Right hindlimb (tissue), 1 donor: ENCODE data around the gene HS3ST3A1.
"Not testable (repeated sequence)": the region's sequence is repeated elsewhere in the genome, so short reads cannot be mapped to it uniquely, and the experiment has no call there.

ENCODE experiments used
- DNase-seq: peaks from one replicate; pipeline ENCODE4 v3.0.0-alpha.2; 2018

Gene HS3ST3A1

DNA sequence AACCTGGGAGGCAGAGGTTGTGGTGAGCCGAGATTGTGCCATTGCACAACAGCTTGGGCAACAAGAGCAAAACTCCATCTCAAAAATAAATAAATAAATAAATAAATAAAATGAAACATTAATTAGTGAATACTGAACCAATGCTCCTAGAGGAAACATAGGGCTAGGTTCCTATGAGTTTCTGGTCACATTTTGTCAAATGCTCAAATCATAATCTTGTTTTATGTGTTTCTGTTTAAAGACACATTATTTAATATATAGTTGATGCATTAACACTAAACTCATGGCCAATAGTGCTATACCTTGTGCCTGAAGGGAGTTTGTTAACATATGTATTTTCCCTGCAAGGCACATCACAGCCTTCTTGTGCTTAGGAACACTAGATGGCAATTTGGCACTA, 66.8 kb downstream of the HS3ST3A1 start:
- no peak for DNase-seq

DNA sequence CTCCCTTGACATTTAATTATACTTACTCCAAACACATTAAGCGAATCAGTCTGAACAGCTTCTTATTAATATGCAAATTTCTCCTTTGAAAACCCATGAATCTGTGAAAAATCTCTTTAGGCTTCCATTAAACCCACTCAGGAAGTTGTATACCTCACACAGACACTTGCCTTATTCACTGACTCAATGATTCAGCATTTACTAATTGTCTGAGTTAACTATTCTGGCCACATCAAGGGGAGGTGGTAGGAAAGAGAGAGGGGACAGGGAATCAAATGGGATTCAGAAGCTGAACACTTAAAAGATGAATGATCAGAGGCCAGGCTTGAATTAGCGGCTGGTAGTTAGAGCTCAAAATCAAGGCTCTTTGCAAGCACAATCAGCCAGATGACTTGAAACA, 70.0 kb downstream of the HS3ST3A1 start:
- DNase-seq = no peak

DNA sequence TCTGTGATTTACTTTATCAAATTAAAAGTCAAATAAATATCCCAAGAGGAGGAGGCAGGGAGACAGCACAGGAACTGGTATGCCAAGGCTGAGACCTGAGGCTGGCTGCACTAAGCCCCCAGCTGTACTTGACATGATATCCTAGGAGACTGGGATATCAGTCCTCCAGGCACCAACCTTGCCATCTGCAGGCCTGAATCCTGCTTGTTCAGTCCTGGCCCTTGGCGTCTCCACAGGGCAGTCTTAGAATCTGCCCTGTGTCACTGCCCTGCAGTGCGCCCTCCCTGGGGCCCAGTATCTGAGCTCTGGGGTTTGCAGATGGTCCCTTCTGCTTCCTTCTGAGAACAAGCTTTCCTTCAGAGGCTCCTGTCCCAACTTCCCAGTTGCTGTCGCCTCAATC, 75.9 kb downstream of the HS3ST3A1 start:
- no peak for DNase-seq

DNA sequence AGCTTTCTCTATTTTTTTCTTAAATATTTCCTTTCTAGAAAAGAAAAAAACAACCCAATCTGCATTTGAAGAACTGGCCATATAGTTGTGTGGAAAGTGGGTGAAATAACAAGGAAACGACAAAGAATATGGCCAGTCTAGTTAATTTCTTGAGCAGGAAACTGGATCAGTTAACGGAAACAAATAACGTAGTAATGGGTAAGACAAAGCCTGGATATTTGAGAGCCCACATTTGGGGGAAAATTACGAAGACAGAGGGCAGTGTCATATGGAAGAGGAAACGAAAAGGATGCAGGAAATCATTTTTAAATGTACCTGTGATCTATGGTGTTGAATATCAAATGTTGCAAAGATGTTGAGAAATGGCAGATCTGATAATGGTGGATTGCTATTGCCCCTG, 78.6 kb downstream of the HS3ST3A1 start:
- DNase-seq = no peak

DNA sequence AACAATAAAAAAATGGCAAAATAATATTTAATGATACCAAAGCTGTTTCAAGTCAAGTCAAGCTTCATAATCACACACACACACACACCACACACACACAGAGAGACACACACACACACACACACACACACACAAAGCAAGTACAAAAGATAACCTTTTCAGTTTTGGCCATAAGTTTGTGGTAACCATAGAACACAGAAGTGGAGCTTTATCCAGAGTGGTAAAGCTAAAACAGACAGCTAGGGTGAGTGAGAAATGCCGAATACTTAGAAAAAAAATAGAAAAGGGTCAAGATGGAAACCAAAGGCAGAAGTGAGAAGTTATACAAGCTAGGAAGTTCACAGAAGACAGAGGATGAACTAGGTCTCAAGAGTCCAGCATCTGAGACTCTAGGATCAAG, 79.0 kb downstream of the HS3ST3A1 start:
- no peak for DNase-seq

DNA sequence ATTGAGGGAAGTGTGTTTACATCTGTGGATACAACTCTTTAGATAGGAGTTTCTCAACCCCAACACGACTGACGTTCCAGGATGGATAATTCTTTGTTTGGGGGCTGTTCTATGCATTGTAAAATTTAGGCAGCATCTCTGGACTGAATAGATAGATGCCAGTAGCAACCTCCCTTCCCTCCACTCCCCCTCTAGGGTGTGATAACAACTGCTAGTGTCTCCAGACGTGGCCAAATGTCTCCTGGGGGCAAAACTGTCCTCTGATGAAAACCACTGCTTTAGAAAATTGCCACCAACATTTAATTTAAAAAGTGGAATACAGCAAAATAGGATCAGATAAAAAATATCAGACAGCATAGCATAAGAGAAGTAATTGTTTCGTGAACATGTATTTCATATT, 79.9 kb downstream of the HS3ST3A1 start:
- DNase-seq = no peak

DNA sequence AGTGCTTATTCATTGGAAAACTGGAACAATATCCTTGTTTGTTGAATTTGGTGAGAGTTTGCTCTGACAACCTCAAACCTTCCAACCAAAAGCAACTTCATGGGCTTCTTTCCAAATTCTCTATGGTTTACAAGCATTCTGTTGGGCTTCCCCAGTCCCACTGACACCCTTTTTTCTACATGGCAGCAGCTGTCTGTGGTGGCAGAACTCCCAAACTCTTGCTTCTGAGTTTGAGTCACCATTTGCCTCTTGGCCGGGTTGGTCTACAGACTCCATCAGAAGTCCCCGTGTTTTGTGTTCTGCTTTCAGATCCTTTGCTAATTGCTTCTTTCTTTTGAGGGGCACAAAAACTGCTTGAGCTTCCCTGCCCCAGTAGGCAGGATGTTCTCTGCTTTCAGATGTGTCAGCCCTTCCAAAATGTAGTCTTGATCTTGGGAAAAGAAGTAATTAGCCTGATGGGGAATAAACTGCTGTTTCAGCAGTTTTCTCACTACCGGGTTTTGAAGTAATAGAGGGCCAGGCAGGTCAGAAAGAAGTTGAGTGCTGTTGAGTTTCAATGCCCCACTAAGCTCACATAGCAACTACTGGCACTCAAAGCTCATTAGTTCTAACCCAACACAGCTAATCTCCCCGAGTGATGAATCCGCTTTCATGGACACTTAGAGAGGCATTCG, 80.7 kb downstream of the HS3ST3A1 start:
- DNase-seq = no peak

DNA sequence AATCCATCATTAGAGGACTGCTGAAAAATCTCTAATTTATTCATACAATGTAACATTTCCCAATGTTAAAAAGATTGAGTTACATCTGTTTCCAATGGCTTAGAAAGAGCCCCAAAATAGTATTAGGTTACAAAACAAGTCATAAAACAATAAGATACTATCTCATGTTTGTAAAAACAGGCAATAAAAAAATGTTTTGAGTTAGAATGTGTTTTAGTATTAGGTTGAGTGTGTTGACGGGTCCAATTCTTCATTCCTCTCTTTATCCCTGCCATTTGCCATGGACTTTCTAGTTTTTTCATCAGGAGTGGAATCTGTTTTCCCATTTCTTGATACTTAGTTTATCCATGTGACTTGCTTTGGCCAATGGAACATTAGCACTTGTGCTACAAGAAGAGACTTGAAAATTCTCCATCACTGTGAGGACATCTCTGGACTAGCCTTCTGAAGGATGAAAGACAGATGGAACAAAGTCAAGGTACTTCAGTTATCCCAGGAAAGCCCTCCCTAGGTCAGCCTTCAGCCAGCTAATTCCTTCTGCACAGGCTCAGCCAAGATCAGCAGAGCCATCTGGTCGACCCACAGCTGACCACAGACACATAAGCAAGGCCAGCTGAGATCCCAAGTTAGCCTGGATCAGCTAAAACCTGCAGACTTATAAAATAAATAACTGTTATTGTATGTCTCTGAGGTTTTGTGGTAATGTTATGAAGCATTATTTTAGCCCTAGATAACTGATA, 83.3 kb downstream of the HS3ST3A1 start:
- peak; percentile 34 for DNase-seq

DNA sequence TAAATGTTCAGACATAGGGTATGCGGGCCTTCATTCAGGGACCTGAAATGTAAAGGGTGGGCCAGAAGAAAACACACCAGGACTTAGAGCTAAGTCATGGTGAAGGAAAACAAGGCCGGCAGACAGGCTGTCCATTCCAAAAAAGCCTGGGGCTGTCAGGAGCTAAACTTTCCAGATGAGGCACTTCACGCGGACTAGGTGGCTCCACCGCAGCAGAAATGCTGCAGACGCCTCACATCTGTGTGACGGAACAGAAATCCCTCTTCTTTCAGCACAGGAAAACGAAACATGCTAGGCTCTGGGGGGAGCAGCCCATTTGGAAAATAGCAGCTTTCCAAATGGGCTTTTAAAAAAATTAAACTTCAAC, 88.7 kb downstream of the HS3ST3A1 start:
- peak; percentile 51 for DNase-seq

DNA sequence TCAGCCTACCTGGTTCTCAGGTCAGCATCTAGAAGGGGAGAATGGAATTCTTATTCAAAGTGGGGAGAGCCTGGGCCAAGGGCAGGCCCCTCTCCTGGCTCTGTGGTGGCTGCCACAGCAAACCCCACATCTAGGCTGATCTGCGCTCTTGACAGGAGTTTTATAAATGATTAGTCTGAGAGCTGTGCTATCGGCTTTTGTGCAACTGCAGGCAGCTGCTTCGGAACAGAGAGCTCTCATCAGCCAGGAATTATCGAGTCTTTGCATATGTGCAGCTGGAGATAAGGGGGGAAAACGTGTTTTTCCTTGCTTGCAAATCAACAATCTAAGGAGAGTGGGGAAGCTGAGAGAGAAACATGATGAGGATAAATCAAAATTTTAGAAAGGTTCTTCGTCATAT, 91.7 kb downstream of the HS3ST3A1 start:
- DNase-seq = no peak

DNA sequence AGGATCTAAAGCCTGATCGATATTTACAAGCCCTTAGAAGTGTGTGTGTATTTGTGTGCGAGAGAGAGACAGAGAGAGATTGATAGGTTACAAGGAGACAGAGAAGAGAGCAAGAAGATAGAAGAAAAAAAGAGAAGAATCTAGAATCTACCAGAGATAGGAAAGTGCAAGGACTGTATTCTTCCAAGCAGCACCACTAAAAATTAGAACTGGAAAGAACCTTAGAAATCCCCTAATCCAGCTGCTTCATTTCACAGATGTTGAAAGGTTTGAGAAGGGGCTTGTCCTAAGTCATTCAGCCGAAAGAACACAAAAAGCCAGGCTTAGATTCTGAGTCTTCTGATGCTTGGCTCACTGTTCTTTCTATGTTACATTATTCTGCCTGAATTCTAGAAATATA, 92.2 kb downstream of the HS3ST3A1 start:
- no peak for DNase-seq

DNA sequence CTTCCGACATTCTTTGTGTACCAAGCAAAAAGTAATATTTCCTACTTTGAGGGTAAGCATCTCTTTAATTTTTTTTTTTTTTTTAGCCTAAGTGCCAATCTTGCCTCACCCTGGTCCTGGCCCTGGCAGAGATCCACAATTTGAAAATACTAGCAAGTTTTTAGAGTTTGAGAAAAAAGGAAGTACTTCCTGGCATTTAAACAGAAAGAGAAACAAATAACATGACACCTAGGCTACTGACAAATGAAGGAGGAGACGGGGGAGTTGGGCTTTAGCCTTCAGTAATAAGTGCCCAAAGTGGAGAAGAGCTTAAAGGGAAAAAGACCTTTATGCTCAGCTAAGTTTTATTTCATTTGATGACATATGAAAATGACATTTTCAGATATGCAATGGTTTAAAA, 92.8 kb downstream of the HS3ST3A1 start:
- no peak for DNase-seq

DNA sequence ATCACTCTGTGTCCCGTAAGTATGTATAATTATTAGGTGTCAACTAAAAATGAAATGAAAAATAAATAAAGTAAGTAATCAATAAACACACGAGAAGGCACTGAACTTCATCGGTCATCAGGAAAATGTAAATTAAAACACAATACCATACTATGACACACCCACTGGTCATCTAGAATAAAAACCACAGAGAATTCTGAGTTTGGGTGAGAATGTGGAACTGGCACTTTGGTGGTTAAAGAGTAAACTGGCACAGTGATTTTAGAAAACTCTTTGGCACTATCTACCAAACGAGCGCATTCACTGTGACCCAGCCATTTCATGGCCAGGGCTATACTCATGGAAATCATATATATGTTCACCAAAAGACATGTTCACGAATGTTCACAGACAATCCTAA, 98.2 kb downstream of the HS3ST3A1 start:
- no peak for DNase-seq

DNA sequence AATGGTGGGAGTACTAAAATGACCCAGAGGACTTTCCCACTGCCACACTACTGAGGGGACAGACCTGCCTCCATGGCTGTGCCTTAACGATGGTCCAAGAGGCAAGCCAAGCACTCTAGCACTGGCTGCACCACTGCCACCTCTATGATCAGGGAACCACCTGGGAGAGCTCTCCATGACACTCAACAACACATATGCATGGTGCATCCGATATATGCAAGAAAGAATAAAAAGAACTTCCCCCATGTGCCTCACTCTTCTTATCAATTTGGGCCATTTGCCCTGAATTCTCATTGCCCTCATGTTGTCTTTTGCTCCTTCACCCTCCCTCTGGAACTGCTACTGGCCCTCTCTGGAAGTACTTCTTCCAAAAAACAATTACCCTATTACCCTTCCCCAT, 99.5 kb downstream of the HS3ST3A1 start:
- DNase-seq = no peak

DNA sequence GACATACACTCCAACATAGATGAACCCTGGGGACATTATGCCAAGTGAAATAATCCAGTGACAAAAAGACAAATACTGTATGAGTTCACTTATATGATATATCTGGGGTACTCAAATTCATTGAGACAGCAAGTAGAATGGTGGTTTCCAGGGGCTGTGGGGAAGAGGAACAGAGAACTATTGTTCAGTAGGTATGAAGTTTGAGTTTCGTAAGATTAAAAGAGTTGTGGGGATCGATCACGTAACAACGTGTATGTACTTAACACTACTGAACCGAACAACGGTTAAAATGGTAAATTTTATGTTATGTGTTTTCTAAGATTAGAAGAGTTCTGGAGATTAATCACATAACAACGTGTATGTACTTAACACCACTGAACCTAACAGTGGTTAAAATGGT, 100.8 kb downstream of the HS3ST3A1 start:
- no peak for DNase-seq

DNA sequence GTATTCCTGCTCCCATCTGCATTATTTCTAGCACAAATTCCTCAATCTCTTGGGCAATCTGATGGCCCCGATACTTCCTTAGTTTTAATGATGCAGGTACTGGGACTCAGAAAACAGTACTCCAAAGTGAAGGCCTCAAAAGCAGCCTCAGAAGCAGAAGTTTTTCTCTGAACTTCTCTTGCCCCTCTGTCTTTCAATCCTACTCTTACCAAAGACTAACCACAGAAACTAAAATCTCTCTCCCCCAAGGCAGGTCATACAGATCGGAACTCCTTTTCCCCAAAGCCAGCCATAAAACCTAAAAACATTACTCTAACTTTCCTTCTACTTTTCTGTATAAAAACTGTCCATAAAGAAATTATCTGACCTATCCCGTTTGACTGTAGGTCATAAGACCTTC, 103.5 kb downstream of the HS3ST3A1 start:
- DNase-seq = no peak

DNA sequence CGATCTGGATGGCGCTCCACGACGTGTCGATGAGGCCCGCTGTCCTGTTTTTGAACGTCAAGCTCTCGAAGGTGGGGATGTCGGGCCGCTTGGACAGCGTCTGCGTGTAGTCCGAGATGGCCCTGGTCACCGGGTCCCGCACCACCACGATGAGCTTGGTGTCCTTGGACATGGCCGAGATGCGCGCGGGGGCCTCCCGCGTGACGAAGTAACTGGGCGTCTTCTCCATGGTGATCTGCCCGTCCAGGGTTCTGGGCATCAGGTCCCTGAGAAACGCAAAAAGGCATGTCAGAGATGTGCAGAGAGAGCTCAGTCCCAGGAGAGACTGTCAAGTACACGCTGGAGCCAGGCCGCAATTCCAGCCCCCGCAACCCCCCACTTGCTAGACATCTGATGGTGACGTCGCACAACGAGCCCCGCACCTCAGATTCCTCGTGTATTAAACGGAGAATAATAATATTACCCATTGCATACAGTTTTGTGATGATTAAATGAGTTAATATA, 105.1 kb downstream of the HS3ST3A1 start:
- DNase-seq = not testable (repeated sequence)

DNA sequence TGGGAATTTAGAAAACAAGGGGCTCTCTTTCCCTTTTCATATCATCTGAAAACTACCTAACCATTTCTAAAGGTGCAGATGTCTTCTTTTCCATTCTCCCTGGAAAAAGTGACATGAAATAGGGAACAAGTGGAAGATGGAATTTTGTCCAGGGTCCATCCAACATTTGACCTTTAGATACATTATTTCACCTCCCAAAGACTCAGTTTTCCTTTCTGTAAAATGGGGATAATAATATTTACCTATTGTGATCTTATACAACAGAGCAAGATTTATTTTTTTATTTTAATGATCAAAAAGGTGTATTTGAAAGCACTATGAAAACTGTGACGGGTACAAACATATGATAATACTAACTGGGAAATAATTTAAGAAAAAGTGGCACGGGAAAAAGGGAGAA, 106.3 kb downstream of the HS3ST3A1 start:
- DNase-seq = no peak

DNA sequence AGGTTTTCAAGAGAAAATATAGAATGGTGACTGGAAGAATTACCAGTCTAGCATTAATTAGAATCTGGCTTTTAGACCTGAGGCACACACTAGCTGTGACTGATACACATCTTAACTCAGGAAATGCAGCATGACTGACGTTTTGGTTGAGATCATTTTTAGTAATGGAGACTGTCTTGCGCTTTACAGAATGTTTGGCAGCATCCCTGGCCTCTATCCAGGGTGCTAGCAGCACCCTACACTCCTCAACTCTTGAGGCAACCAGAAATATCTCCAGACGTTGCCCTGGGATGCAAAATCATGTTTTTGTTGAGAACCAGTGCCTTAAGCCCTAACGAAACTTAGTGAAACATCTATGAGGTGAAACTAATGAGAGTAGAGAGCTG, 109.0 kb downstream of the HS3ST3A1 start:
- no peak for DNase-seq

DNA sequence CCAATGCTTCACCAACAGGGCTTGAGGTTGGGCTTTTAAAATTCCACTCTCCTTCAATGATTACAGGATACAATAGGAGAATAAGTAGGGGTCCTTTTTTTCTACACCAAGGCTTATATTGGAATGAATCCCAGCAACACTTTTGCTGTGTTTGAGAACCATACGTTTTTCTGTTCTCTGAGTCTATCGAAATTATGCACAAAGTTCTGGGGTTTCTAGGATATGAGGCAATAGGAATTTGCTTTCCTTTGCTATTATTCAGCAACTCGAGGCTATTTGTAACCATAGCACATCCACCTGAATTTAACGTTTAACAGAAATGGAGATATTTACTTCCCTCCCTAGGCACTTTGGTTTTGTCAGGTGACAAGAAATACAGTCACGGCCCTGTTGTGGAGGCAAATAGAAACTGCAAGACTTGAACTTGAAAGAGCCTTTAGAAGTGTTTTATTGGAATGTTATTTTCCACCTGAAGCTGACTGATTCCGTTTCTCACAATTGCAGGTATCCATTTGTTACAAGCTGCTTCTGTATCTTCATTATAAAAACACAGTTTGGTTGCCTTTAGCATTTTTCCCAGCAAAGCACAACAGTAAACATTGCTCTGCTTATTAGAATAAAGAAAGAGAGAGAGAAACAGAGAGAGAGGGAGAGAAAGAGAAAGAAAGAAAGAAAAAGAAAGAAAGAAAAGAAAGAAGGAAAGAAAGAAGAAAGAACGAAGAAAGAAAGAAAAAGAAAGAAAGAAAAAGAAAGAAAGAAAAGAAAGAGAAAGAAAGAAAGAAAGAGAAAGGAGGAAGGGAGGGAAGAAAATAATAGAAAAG, 109.6 kb downstream of the HS3ST3A1 start:
- no peak for DNase-seq

DNA sequence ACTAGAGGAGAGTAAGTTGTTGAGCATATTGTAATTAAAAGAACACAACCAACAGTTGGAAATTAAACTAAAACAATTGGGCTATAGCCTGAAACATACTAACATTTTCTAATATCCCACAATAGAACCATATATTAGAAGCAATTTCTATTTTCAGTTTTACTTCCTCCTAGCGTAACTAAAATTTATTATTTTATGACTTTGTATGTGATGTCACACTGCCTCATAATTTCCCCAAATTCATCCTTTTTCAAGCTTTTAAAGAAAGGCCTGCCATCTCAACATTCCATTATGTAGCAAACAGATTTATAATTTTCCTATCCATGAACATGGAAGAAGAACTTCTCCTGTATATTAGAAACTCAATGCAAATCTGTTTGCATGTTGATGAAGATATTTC, 110.2 kb downstream of the HS3ST3A1 start:
- DNase-seq = no peak

DNA sequence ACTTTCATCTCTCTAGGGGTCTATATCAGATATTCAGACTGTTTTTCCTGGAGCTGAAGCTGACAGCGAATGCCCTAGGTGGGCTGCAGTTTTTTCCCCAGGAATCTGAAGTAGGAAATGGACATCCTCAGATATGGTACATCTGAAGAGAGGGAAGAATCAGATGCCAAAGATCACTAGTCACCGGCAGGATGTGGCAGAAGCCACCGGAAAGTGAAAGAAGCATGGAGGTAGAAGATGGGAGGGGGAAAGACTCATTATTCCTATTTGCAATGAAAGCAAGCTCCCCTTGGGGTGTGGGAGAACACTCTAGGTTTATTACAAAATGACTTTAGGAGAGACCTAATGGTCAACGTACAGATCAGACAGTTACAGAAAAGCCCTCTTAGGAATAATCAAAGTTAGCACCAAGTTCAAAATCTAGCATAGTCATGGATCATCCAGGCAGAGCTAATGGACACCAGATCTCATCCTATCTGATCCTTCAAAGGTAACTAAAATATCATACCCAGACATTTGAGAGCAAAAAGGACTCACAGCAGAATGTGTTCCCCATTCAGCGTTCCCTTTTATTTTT, 110.7 kb downstream of the HS3ST3A1 start:
- DNase-seq = no peak

DNA sequence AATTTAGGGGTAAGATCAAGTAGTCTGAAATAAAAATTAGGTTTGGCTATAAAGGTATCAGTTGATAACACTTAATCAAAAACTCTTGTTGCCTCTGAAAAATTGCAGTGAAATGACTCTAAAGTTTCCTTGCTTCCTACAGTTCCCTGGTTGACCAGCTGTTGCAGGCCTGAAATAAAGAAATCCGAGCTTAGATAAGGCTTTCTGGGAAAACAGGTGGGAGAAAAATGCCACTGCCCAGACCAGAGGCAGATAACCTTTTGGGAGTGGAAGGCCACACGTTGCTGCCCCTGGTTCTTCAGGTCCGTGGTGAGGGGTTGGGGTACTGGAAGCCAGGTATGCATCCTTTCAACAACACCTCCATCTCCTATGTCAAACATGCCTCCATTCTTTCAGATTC, 111.3 kb downstream of the HS3ST3A1 start:
- DNase-seq = no peak

DNA sequence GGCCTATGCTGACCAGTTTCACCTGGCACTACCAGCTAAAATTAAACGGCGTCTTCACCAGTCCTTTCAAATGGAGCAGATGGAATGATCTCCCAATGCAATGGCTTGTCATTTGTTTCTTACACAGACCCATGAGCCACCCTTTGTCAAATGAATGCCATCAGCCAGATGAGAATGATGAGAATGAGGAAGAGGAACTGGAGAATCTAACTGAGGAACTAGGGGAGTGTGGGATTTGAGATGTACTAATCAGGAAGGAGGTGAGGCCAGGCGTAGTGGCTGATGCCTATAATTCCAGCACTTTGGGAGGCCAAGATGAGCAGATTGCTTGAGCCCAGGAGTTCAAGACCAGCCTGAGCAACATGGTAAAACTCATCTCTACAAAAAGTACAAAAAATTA, 116.4 kb downstream of the HS3ST3A1 start:
- DNase-seq = no peak
